CD4-positive, alpha-beta T cell (primary cell): ENCODE data around the gene RYR3. TPM values are rescaled to one million over a fixed set of nuclear protein-coding genes. Genes with fewer than 3 reads are reported as not detected.

Experiments
- ATAC-seq: fragments of 200-7000 bp; cut with Tn5 transposase; one replicate; pipeline ENCODE4 v1.10.0; 2022; ENCODE audit warnings: mild to moderate bottlenecking; ENCODE audit not compliant: poor library complexity
- CTCF ChIA-PET: fragments of 350-600 bp; sonication (Branson Sonifier 250); formaldehyde crosslinking; loops from one replicate; lab custom pipeline; 2021; ENCODE audit warnings: antibody characterized with exemption, inconsistent platforms; lab: Charles Lee
- POLR2A ChIA-PET: fragments of 350-600 bp; sonication (Branson Sonifier 250); formaldehyde crosslinking; loops from one replicate; lab custom pipeline; 2021; ENCODE audit warnings: antibody characterized with exemption, inconsistent platforms; lab: Charles Lee
- DNase-seq, 14 experiments: peaks; one replicate each; pipeline ENCODE4 v3.0.0-alpha.2; 2013 to 2020; ENCODE audit warnings: mixed read lengths in 2 of 14
- H3K27ac ChIP-seq, 2 donors: one replicate each; pipeline versions ENCODE4 v1.5.1 to v1.7.0; 2013; ENCODE audit warnings: low read length in 2 of 2, low read depth in 1 of 2, mild to moderate bottlenecking in 1 of 2
- H3K27me3 ChIP-seq, 2 experiments: 1 replicate in 1 of 2; 2 replicates in 1 of 2; pipeline versions ENCODE4 v1.6.1 to v1.7.0; 2013; ENCODE audit warnings: low read length in 2 of 2, control low read depth in 1 of 2, mild to moderate bottlenecking in 1 of 2, moderate library complexity in 1 of 2; ENCODE audit not compliant: insufficient read depth in 2 of 2, control insufficient read depth in 1 of 2
- H3K36me3 ChIP-seq: one replicate; pipeline ENCODE4 v1.6.1; 2013; ENCODE audit warnings: low read length, control low read depth; ENCODE audit not compliant: insufficient read depth
- H3K4me1 ChIP-seq: one replicate; pipeline ENCODE4 v1.6.1; 2013; ENCODE audit warnings: low read length, control low read depth; ENCODE audit not compliant: insufficient read depth
- H3K4me3 ChIP-seq: one replicate; pipeline ENCODE4 v1.5.1; 2013; ENCODE audit warnings: mild to moderate bottlenecking, low read length, moderate library complexity
- H3K9me3 ChIP-seq, 2 experiments: 1 replicate in 1 of 2; 2 replicates in 1 of 2; pipeline versions ENCODE4 v1.6.1 to v1.7.0; 2013; ENCODE audit warnings: low read length in 2 of 2, mild to moderate bottlenecking in 2 of 2, control low read depth in 1 of 2, moderate library complexity in 1 of 2; ENCODE audit not compliant: control insufficient read depth in 1 of 2, insufficient read depth in 1 of 2
- H3K27ac Mint-ChIP-seq: one replicate; pipeline ENCODE4 v1.8.0; 2020; ENCODE audit warnings: mixed read lengths
- H3K27me3 Mint-ChIP-seq: one replicate; pipeline ENCODE4 v1.8.0; 2021; ENCODE audit warnings: mixed read lengths
- H3K36me3 Mint-ChIP-seq: one replicate; pipeline ENCODE4 v1.8.0; 2021; ENCODE audit warnings: low read depth, mixed read lengths
- H3K4me1 Mint-ChIP-seq: one replicate; pipeline ENCODE4 v1.8.0; 2021; ENCODE audit warnings: low read depth, mixed read lengths
- H3K4me3 Mint-ChIP-seq: one replicate; pipeline ENCODE4 v1.8.0; 2020; ENCODE audit warnings: mild to moderate bottlenecking, mixed read lengths
- H3K9me3 Mint-ChIP-seq: one replicate; pipeline ENCODE4 v1.8.0; 2020; ENCODE audit warnings: mixed read lengths
- CTCF ChIP-seq: fragments of 200-600 bp; IDR thresholded peaks from one replicate; pipeline ENCODE4 v1.8.0; 2022; ENCODE audit warnings: antibody characterized with exemption, mild to moderate bottlenecking
- intact Hi-C, 2 experiments: fragments of 100-400 bp; cut with DNase I in 1 of 2; cut with micrococcal nuclease in 1 of 2; formaldehyde crosslinking; loops; one replicate each; pipeline versions ENCODE4 v1.15.1 to v1.9.0; 2023 to 2025; cut with DNase I, micrococcal nuclease
- total RNA-seq, 174 experiments: library from RNA in 2 of 174; stranded (reverse) in 2 of 174; gene quantifications; one replicate each; pipeline ENCODE4 v1.2.3 and lab custom pipeline; 2021 to 2026

RYR3 gene
- total RNA-seq, 2 experiments from 2014 or later: not detected

- Histone ChIP-seq H3K9me3 (no peaks in the 10 kb centered on the region), H3K36me3 (no peaks in the 10 kb centered on the region), H3K4me3 (no peak overlapping the region), H3K27ac (no peak overlapping the region), H3K27me3 (no peaks in the 10 kb centered on the region), H3K4me1 (no peaks in the 10 kb centered on the region)
- H3K36me3 Mint-ChIP-seq: no peaks in the 10 kb centered on the region
- no peak overlapping the region for H3K4me3 Mint-ChIP-seq
- POLR2A ChIA-PET: no interaction called here
- ATAC-seq (no peak), DNase-seq (no peak)
- peaks cover 4% of the 10 kb centered on the region for H3K9me3 Mint-ChIP-seq
- H3K27me3 Mint-ChIP-seq: peaks cover 26% of the 10 kb centered on the region
- CTCF ChIA-PET: no interaction called here
- no peak overlapping the region for H3K27ac Mint-ChIP-seq
- TF ChIP-seq CTCF: no peak
- H3K4me1 Mint-ChIP-seq: no peaks in the 10 kb centered on the region
- intact Hi-C loops: no loop called here
Measured at GRCh38 chr15:33476908-33477307, 166.1 kb downstream of the RYR3 start.

- H3K27ac ChIP-seq: no peak overlapping the region
- TF ChIP-seq CTCF: no peak
- H3K9me3 Mint-ChIP-seq: no peaks in the 10 kb centered on the region
- ChIA-PET POLR2A (no interaction called here), CTCF (no interaction called here)
- H3K36me3 ChIP-seq: no peaks in the 10 kb centered on the region
- no peak overlapping the region for H3K27ac Mint-ChIP-seq
- no peaks in the 10 kb centered on the region for H3K4me1 ChIP-seq
- H3K4me3 ChIP-seq: no peak overlapping the region
- H3K27me3 Mint-ChIP-seq: peaks cover 13% of the 10 kb centered on the region
- H3K4me3 Mint-ChIP-seq: no peak overlapping the region
- H3K27me3 ChIP-seq: no peaks in the 10 kb centered on the region
- intact Hi-C loops: no loop called here
- no peak for ATAC-seq
- no peaks in the 10 kb centered on the region for H3K4me1 Mint-ChIP-seq
- H3K36me3 Mint-ChIP-seq: no peaks in the 10 kb centered on the region
- no peaks in the 10 kb centered on the region for H3K9me3 ChIP-seq
- no peak for DNase-seq
Measured at GRCh38 chr15:33489335-33489734, 178.6 kb downstream of the RYR3 start.

- H3K9me3 Mint-ChIP-seq: no peaks in the 10 kb centered on the region
Measured at GRCh38 chr15:33490703-33491102, 179.9 kb downstream of the RYR3 start.

More at GRCh38 chr15:33490703-33491102, 179.9 kb downstream of the RYR3 start:
- peaks cover 13% of the 10 kb centered on the region for H3K27me3 Mint-ChIP-seq
- ATAC-seq (no peak), DNase-seq (no peak)
- ChIA-PET POLR2A (no interaction called here), CTCF (no interaction called here)
- H3K9me3 ChIP-seq: no peaks in the 10 kb centered on the region
- no peaks in the 10 kb centered on the region for H3K36me3 ChIP-seq
- no peak overlapping the region for H3K4me3 Mint-ChIP-seq
- intact Hi-C loops: no loop called here
- no peak overlapping the region for H3K27ac Mint-ChIP-seq
- H3K4me3 ChIP-seq: no peak overlapping the region
- no peaks in the 10 kb centered on the region for H3K4me1 ChIP-seq
- no peak for TF ChIP-seq CTCF
- H3K27me3 ChIP-seq: no peaks in the 10 kb centered on the region
- H3K4me1 Mint-ChIP-seq: no peaks in the 10 kb centered on the region
- H3K27ac ChIP-seq: no peak overlapping the region
- H3K36me3 Mint-ChIP-seq: no peaks in the 10 kb centered on the region
